HEK293T (cell line): ENCODE measurements around the gene SSH2.

Experiments
- CTCF ChIA-PET: fragments of 350-600 bp; formaldehyde crosslinking; extraction: SDS; loops from one replicate; lab custom pipeline; 2021; ENCODE audit warnings: antibody characterized with exemption, inconsistent platforms; lab: Yijun Ruan, JAX
- POLR2A ChIA-PET: fragments of 350-600 bp; formaldehyde crosslinking; extraction: SDS; loops from one replicate; lab custom pipeline; 2020; ENCODE audit warnings: antibody characterized with exemption, inconsistent platforms; lab: Yijun Ruan, JAX
- DNase-seq: peaks from one replicate; pipeline ENCODE4 v3.0.0; 2012; ENCODE audit warnings: mixed read lengths; ENCODE audit errors: extremely low spot score
- ARNT ChIP-seq: fragments of 450-650 bp; IDR thresholded peaks from 2 replicates; pipeline ENCODE4 v1.6.1; 2017; ENCODE audit warnings: mild to moderate bottlenecking
- BHLHE40 ChIP-seq: fragments of 450-650 bp; IDR thresholded peaks from 2 replicates; pipeline ENCODE4 v1.6.1; 2016; ENCODE audit warnings: mild to moderate bottlenecking, moderate library complexity, borderline replicate concordance
- CTBP1 ChIP-seq: fragments of 450-650 bp; IDR thresholded peaks from 2 replicates; pipeline ENCODE4 v1.6.1; 2016; ENCODE audit warnings: borderline replicate concordance
- ELF4 ChIP-seq: fragments of 450-650 bp; IDR thresholded peaks from 2 replicates; pipeline ENCODE4 v1.6.1; 2017; ENCODE audit warnings: antibody characterized with exemption
- FOXA1 ChIP-seq: fragments of 450-650 bp; IDR thresholded peaks from 2 replicates; pipeline ENCODE4 v1.6.1; 2016; ENCODE audit warnings: mild to moderate bottlenecking
- FOXK2 ChIP-seq: fragments of 450-650 bp; IDR thresholded peaks from 2 replicates; pipeline ENCODE4 v1.6.1; 2016; ENCODE audit warnings: mild to moderate bottlenecking
- FOXM1 ChIP-seq: fragments of 450-650 bp; IDR thresholded peaks from 2 replicates; pipeline ENCODE4 v1.6.1; 2017; ENCODE audit warnings: mild to moderate bottlenecking, borderline replicate concordance
- HDGF ChIP-seq: fragments of 450-650 bp; IDR thresholded peaks from 2 replicates; pipeline ENCODE4 v1.6.1; 2017; ENCODE audit warnings: antibody characterized with exemption, borderline replicate concordance
- L3MBTL2 ChIP-seq: fragments of 450-650 bp; conservative IDR thresholded peaks from 2 replicates; pipeline ENCODE4 v1.6.1; 2016; ENCODE audit warnings: mild to moderate bottlenecking
- LEF1 ChIP-seq: fragments of 450-650 bp; IDR thresholded peaks from 2 replicates; pipeline ENCODE4 v1.6.1; 2017; ENCODE audit warnings: mild to moderate bottlenecking, borderline replicate concordance
- NFRKB ChIP-seq: fragments of 450-650 bp; IDR thresholded peaks from 2 replicates; pipeline ENCODE4 v1.6.1; 2016; ENCODE audit warnings: mild to moderate bottlenecking, moderate library complexity
- PKNOX1 ChIP-seq: fragments of 450-650 bp; IDR thresholded peaks from 2 replicates; pipeline ENCODE4 v1.6.1; 2016
- SP1 ChIP-seq: fragments of 450-650 bp; IDR thresholded peaks from 2 replicates; pipeline ENCODE4 v1.6.1; 2017
- SUZ12 ChIP-seq: fragments of 450-650 bp; IDR thresholded peaks from 2 replicates; pipeline ENCODE4 v1.6.1; 2016; ENCODE audit warnings: mild to moderate bottlenecking
- TARDBP ChIP-seq: fragments of 450-650 bp; IDR thresholded peaks from 2 replicates; pipeline ENCODE4 v1.6.1; 2016
- ZNF384 ChIP-seq: fragments of 450-650 bp; IDR thresholded peaks from 2 replicates; pipeline ENCODE4 v1.6.1; 2016

The SSH2 gene

GRCh38 chr17:29744121-29744520 is 185.9 kb downstream of the SSH2 start:
- POLR2A ChIA-PET, result interaction anchor here (1.0 to 1.2 kb wide), 2 partner anchors 9 to 105 kb away, joined by 3 read pairs; no protein-coding TSS in a partner anchor
- TF ChIP-seq FOXM1, result no peak
- TF ChIP-seq BHLHE40, result no peak
- TF ChIP-seq CTBP1, result no peak
- no peak for TF ChIP-seq SP1
- TF ChIP-seq TARDBP, result no peak
- TF ChIP-seq ZNF384, result no peak
- TF ChIP-seq FOXA1, result no peak
- TF ChIP-seq NFRKB, result no peak
- no peak for TF ChIP-seq FOXK2
- no peak for TF ChIP-seq ARNT
- TF ChIP-seq SUZ12, result no peak
- TF ChIP-seq PKNOX1, result no peak
- TF ChIP-seq LEF1, result no peak
- no peak for TF ChIP-seq HDGF
- TF ChIP-seq L3MBTL2, result no peak
- TF ChIP-seq ELF4, result no peak
- DNase-seq, result no peak
- CTCF ChIA-PET, result interaction anchor here (0.6 to 0.7 kb wide), 2 partner anchors 64 to 302 kb away, joined by 3 read pairs; no protein-coding TSS in a partner anchor

- TF ChIP-seq ELF4, result no peak
- TF ChIP-seq FOXM1, result no peak
- no peak for TF ChIP-seq ZNF384
- TF ChIP-seq FOXK2, result no peak
- TF ChIP-seq TARDBP, result no peak
- no peak for TF ChIP-seq ARNT
- no peak for TF ChIP-seq NFRKB
- TF ChIP-seq BHLHE40, result no peak
- TF ChIP-seq L3MBTL2, result no peak
- TF ChIP-seq CTBP1, result no peak
- no peak for TF ChIP-seq FOXA1
- no peak for TF ChIP-seq SUZ12
- TF ChIP-seq PKNOX1, result no peak
- no peak for TF ChIP-seq HDGF
- TF ChIP-seq SP1, result no peak
- no peak for TF ChIP-seq LEF1
- DNase-seq, result no peak
- ChIA-PET CTCF (no interaction called here), POLR2A (no interaction called here)
Measured at GRCh38 chr17:29742210-29742513, 187.9 kb downstream of the SSH2 start.

- no peak for DNase-seq
- TF ChIP-seq ZNF384 (no peak), FOXM1 (no peak), L3MBTL2 (no peak), FOXA1 (no peak), LEF1 (no peak), FOXK2 (no peak), SP1 (no peak), SUZ12 (no peak), BHLHE40 (no peak), ELF4 (no peak), TARDBP (no peak), HDGF (no peak), PKNOX1 (no peak)
- ChIA-PET CTCF (no interaction called here), POLR2A (no interaction called here)
Measured at GRCh38 chr17:29740017-29740416, 190.0 kb downstream of the SSH2 start.

GRCh38 chr17:29734640-29735039 is 195.4 kb downstream of the SSH2 start:
- POLR2A ChIA-PET, result interaction anchor here (0.7 kb wide), 1 partner anchor 9 kb away, joined by 3 read pairs; no protein-coding TSS in a partner anchor
- TF ChIP-seq BHLHE40, result no peak
- no peak for TF ChIP-seq SP1
- TF ChIP-seq HDGF, result no peak
- TF ChIP-seq LEF1, result no peak
- CTCF ChIA-PET, result interaction anchor here (0.5 to 0.8 kb wide), 3 partner anchors 11 to 16 kb away, joined by 3 to 5 read pairs (median 3); no protein-coding TSS in a partner anchor
- DNase-seq, result no peak

- TF ChIP-seq BHLHE40 (no peak), LEF1 (no peak), TARDBP (no peak), ARNT (no peak), SP1 (no peak), FOXM1 (no peak), L3MBTL2 (no peak), SUZ12 (no peak), ZNF384 (no peak), CTBP1 (no peak), FOXA1 (no peak), NFRKB (no peak), PKNOX1 (no peak), FOXK2 (no peak)
- ChIA-PET CTCF (interaction anchor here (0.5 to 0.6 kb wide), 2 partner anchors 142 to 583 kb away, joined by 3 to 4 read pairs; no protein-coding TSS in a partner anchor), POLR2A (interaction anchor here (0.6 kb wide), 1 partner anchor 8 kb away, joined by 3 read pairs; no protein-coding TSS in a partner anchor)
- no peak for DNase-seq
Measured at GRCh38 chr17:29733166-29733565, 196.9 kb downstream of the SSH2 start.

GRCh38 chr17:29732613-29733012 is 197.4 kb downstream of the SSH2 start:
- no peak for DNase-seq
- ChIA-PET POLR2A (interaction anchor here (0.6 kb wide), 1 partner anchor 8 kb away, joined by 3 read pairs; no protein-coding TSS in a partner anchor), CTCF (interaction anchor here (0.6 kb wide), 1 partner anchor 142 kb away, joined by 3 read pairs; no protein-coding TSS in a partner anchor)
- TF ChIP-seq PKNOX1, result no peak
- TF ChIP-seq ARNT, result no peak
- no peak for TF ChIP-seq FOXM1
- TF ChIP-seq CTBP1, result no peak
- no peak for TF ChIP-seq SP1
- TF ChIP-seq HDGF, result no peak
- no peak for TF ChIP-seq FOXA1
- TF ChIP-seq TARDBP, result no peak
- TF ChIP-seq ZNF384, result no peak
- no peak for TF ChIP-seq SUZ12
- TF ChIP-seq FOXK2, result no peak
- no peak for TF ChIP-seq LEF1
- no peak for TF ChIP-seq BHLHE40
- no peak for TF ChIP-seq ELF4
- TF ChIP-seq L3MBTL2, result no peak
- TF ChIP-seq NFRKB, result no peak
